CD4-positive, alpha-beta T cell (primary cell): ENCODE measurements around the gene TCF3. TPM values are rescaled to one million over a fixed set of nuclear protein-coding genes. Genes with fewer than 3 reads are reported as not detected.

Source experiments
- ATAC-seq: fragments of 200-7000 bp; cut with Tn5 transposase; one replicate; pipeline ENCODE4 v1.10.0; 2022; ENCODE audit warnings: mild to moderate bottlenecking; ENCODE audit not compliant: poor library complexity
- CTCF ChIA-PET: fragments of 350-600 bp; sonication (Branson Sonifier 250); formaldehyde crosslinking; loops from one replicate; lab custom pipeline; 2021; ENCODE audit warnings: antibody characterized with exemption, inconsistent platforms; lab: Charles Lee
- POLR2A ChIA-PET: fragments of 350-600 bp; sonication (Branson Sonifier 250); formaldehyde crosslinking; loops from one replicate; lab custom pipeline; 2021; ENCODE audit warnings: antibody characterized with exemption, inconsistent platforms; lab: Charles Lee
- DNase-seq, 14 experiments: peaks; one replicate each; pipeline ENCODE4 v3.0.0-alpha.2; 2013 to 2020; ENCODE audit warnings: mixed read lengths in 2 of 14
- H3K27ac ChIP-seq, 2 donors: one replicate each; pipeline versions ENCODE4 v1.5.1 to v1.7.0; 2013; ENCODE audit warnings: low read length in 2 of 2, low read depth in 1 of 2, mild to moderate bottlenecking in 1 of 2
- H3K27me3 ChIP-seq, 2 experiments: 1 replicate in 1 of 2; 2 replicates in 1 of 2; pipeline versions ENCODE4 v1.6.1 to v1.7.0; 2013; ENCODE audit warnings: low read length in 2 of 2, control low read depth in 1 of 2, mild to moderate bottlenecking in 1 of 2, moderate library complexity in 1 of 2; ENCODE audit not compliant: insufficient read depth in 2 of 2, control insufficient read depth in 1 of 2
- H3K36me3 ChIP-seq: one replicate; pipeline ENCODE4 v1.6.1; 2013; ENCODE audit warnings: low read length, control low read depth; ENCODE audit not compliant: insufficient read depth
- H3K4me1 ChIP-seq: one replicate; pipeline ENCODE4 v1.6.1; 2013; ENCODE audit warnings: low read length, control low read depth; ENCODE audit not compliant: insufficient read depth
- H3K4me3 ChIP-seq: one replicate; pipeline ENCODE4 v1.5.1; 2013; ENCODE audit warnings: mild to moderate bottlenecking, low read length, moderate library complexity
- H3K9me3 ChIP-seq, 2 experiments: 1 replicate in 1 of 2; 2 replicates in 1 of 2; pipeline versions ENCODE4 v1.6.1 to v1.7.0; 2013; ENCODE audit warnings: low read length in 2 of 2, mild to moderate bottlenecking in 2 of 2, control low read depth in 1 of 2, moderate library complexity in 1 of 2; ENCODE audit not compliant: control insufficient read depth in 1 of 2, insufficient read depth in 1 of 2
- H3K27ac Mint-ChIP-seq: one replicate; pipeline ENCODE4 v1.8.0; 2020; ENCODE audit warnings: mixed read lengths
- H3K27me3 Mint-ChIP-seq: one replicate; pipeline ENCODE4 v1.8.0; 2021; ENCODE audit warnings: mixed read lengths
- H3K36me3 Mint-ChIP-seq: one replicate; pipeline ENCODE4 v1.8.0; 2021; ENCODE audit warnings: low read depth, mixed read lengths
- H3K4me1 Mint-ChIP-seq: one replicate; pipeline ENCODE4 v1.8.0; 2021; ENCODE audit warnings: low read depth, mixed read lengths
- H3K4me3 Mint-ChIP-seq: one replicate; pipeline ENCODE4 v1.8.0; 2020; ENCODE audit warnings: mild to moderate bottlenecking, mixed read lengths
- H3K9me3 Mint-ChIP-seq: one replicate; pipeline ENCODE4 v1.8.0; 2020; ENCODE audit warnings: mixed read lengths
- intact Hi-C, 2 experiments: fragments of 100-400 bp; cut with DNase I in 1 of 2; cut with micrococcal nuclease in 1 of 2; formaldehyde crosslinking; loops; one replicate each; pipeline versions ENCODE4 v1.15.1 to v1.9.0; 2023 to 2025; cut with DNase I, micrococcal nuclease
- total RNA-seq, 174 experiments: library from RNA in 2 of 174; stranded (reverse) in 2 of 174; gene quantifications; one replicate each; pipeline ENCODE4 v1.2.3 and lab custom pipeline; 2021 to 2026
- TF ChIP-seq, protein P1 (sequence below): fragments of 200-600 bp; IDR thresholded peaks from one replicate; pipeline ENCODE4 v1.8.0; 2022; ENCODE audit warnings: antibody characterized with exemption, mild to moderate bottlenecking

The TCF3 gene
- total RNA-seq, 2 experiments from 2014 or later, result 51.2 to 52.2 TPM

DNA sequence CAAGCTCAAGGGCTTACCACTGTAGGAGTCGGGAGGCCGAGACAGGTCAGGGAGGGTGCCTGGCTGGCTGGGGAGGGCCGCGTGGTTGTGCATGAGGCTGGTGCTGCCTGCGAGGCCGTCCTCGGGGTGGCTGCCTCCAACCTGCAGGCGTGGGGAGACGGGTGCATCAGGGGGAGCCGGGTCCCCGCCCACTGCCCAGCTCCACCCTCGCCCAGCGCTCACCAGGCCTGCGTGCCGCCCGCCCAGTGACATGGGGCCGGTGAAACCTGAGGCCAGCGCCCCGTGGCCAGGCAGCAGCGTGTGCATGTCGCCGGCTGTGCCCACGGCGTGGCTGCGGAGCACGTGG lies 33.3 kb downstream of the TCF3 start:
- Histone ChIP-seq H3K4me3 (no peak overlapping the region), H3K27me3 (no peaks in the 10 kb centered on the region), H3K9me3 (no peaks in the 10 kb centered on the region), H3K4me1 (peaks cover 13% of the 10 kb centered on the region), H3K27ac (no peak overlapping the region), H3K36me3 (peaks cover 45% of the 10 kb centered on the region)
- ATAC-seq, result no peak
- H3K27me3 Mint-ChIP-seq, result no peaks in the 10 kb centered on the region
- TF ChIP-seq, protein P1, sequence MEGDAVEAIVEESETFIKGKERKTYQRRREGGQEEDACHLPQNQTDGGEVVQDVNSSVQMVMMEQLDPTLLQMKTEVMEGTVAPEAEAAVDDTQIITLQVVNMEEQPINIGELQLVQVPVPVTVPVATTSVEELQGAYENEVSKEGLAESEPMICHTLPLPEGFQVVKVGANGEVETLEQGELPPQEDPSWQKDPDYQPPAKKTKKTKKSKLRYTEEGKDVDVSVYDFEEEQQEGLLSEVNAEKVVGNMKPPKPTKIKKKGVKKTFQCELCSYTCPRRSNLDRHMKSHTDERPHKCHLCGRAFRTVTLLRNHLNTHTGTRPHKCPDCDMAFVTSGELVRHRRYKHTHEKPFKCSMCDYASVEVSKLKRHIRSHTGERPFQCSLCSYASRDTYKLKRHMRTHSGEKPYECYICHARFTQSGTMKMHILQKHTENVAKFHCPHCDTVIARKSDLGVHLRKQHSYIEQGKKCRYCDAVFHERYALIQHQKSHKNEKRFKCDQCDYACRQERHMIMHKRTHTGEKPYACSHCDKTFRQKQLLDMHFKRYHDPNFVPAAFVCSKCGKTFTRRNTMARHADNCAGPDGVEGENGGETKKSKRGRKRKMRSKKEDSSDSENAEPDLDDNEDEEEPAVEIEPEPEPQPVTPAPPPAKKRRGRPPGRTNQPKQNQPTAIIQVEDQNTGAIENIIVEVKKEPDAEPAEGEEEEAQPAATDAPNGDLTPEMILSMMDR, result no peak
- H3K4me1 Mint-ChIP-seq, result peaks cover 17% of the 10 kb centered on the region
- ChIA-PET POLR2A (no interaction called here), CTCF (no interaction called here)
- intact Hi-C loops, result no loop called here
- H3K27ac Mint-ChIP-seq, result no peak overlapping the region
- no peaks in the 10 kb centered on the region for H3K9me3 Mint-ChIP-seq
- H3K36me3 Mint-ChIP-seq, result peaks cover 42% of the 10 kb centered on the region
- DNase-seq, result no peak
- no peak overlapping the region for H3K4me3 Mint-ChIP-seq

DNA sequence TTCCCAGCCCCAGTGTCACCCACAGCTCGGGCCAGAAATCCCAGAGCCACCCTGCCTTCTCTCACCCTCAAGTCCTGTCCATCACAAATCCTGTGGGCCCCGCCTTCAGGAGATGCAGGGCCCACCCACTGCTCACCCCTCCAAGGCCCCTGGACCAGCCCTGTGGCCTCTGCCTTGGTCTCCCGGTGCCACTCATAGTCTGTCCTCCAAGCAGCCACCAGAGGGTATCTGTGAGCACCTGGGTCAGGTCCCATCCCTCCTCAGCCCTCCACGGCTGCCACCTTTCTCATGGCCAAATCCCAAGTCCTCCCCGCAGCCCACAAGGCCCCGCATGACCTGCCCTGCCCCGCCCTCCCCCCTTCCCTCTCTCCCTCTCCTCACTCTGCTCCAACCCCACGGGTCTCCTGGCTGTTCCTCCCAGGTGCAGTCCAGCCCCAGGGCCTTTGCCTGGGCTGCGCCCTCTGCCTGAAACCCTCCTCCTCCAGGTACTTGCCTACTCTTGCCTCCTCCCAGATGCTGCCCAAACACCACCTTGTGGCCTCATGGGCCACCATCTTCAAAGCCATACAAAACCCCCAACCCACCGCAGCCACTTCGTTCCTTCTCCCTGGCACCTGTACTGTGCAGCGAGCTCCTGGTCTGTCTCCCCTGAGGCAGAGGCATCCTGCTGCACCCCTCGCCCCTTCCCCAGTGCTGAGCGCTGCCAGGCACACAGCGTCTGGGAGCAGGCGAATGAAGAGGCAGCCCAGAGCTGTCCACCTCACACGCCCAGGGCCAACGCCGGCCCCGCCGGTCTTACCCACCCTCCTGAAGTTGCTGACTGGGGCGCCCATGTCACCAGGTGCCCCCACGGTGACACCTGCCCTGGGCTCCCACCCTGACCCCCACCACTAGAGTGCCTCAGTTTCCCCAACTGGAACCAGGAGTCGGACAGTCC lies 34.0 kb downstream of the TCF3 start:
- H3K4me1 Mint-ChIP-seq, result peaks cover 17% of the 10 kb centered on the region
- no peak overlapping the region for H3K27ac ChIP-seq
- H3K27ac Mint-ChIP-seq, result no peak overlapping the region
- TF ChIP-seq, protein P1, result no peak
- peaks cover 13% of the 10 kb centered on the region for H3K4me1 ChIP-seq
- ATAC-seq (no peak), DNase-seq (peak in 5 of 14 experiments; percentile 11 to 53 (median 38))
- peaks cover 48% of the 10 kb centered on the region for H3K36me3 ChIP-seq
- H3K4me3 ChIP-seq, result no peak overlapping the region
- POLR2A ChIA-PET, result interaction anchor here (1.2 kb wide), 1 partner anchor 34 kb away, joined by 4 read pairs; the partner anchor contains the start of gene TCF3
- intact Hi-C loops, result no loop called here
- no peaks in the 10 kb centered on the region for H3K27me3 ChIP-seq
- CTCF ChIA-PET, result no interaction called here
- H3K9me3 Mint-ChIP-seq, result no peaks in the 10 kb centered on the region
- peaks cover 42% of the 10 kb centered on the region for H3K36me3 Mint-ChIP-seq
- H3K9me3 ChIP-seq, result no peaks in the 10 kb centered on the region
- no peak overlapping the region for H3K4me3 Mint-ChIP-seq
- H3K27me3 Mint-ChIP-seq, result no peaks in the 10 kb centered on the region

DNA sequence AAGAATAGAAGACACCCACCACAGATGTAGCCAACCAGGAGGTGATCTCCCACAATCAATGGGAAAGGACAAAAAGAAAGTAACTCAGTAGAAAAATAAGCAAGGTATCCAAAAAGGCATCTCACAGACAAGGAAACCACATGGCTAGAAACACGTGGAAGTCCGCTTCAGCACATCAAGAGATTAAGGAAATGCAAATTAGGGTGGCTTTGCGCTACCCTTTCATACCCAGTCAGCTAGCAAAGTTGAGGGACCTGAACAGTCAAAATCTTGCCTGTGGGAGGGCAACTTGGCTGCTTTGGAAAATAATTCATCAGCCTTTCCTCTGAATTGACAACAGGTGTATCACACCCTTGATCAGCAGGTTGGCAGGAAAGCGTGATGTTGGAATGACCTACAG lies 35.5 kb downstream of the TCF3 start:
- CTCF ChIA-PET, result interaction anchor here (1.4 kb wide), 1 partner anchor 11 kb away, joined by 4 read pairs; no protein-coding TSS in a partner anchor
- POLR2A ChIA-PET, result interaction anchor here (1.0 to 1.2 kb wide), 2 partner anchors 24 to 36 kb away, joined by 3 to 4 read pairs; partner anchors contain the start of gene TCF3
- Histone ChIP-seq H3K9me3 (no peaks in the 10 kb centered on the region), H3K27me3 (no peaks in the 10 kb centered on the region), H3K36me3 (peaks cover 58% of the 10 kb centered on the region), H3K27ac (no peak overlapping the region), H3K4me3 (no peak overlapping the region), H3K4me1 (peaks cover 17% of the 10 kb centered on the region)
- Mint-ChIP-seq H3K4me3 (no peak overlapping the region), H3K27ac (no peak overlapping the region), H3K36me3 (peaks cover 44% of the 10 kb centered on the region), H3K9me3 (no peaks in the 10 kb centered on the region), H3K4me1 (peaks cover 17% of the 10 kb centered on the region), H3K27me3 (no peaks in the 10 kb centered on the region)
- intact Hi-C loops, result no loop called here
- DNase-seq (peak in 1 of 14 experiments; percentile 24), ATAC-seq (no peak)
- TF ChIP-seq, protein P1, result no peak
